HepG2 (cell line): ENCODE results near the gene C4BPA. TPM values are rescaled to one million over a fixed set of nuclear protein-coding genes. Genes with fewer than 3 reads are reported as not detected.
A peak's percentile ranks its signal among the peaks of the same experiment; 100 is the strongest.

Source experiments
- BATF2 ChIP-seq: sonication (generic); formaldehyde crosslinking; IDR thresholded peaks from 2 replicates; pipeline ENCODE4 v1.8.0; 2022; ENCODE audit warnings: mild to moderate bottlenecking, missing genetic modification reagents, moderate library complexity
- ELF1 ChIP-seq: sonication (generic); formaldehyde crosslinking; IDR thresholded peaks from 2 replicates; pipeline ENCODE4 v1.4.0; 2020; ENCODE audit warnings: missing genetic modification reagents
- ETV5 ChIP-seq: IDR thresholded peaks from 2 replicates; pipeline ENCODE4 v1.6.1; 2018; ENCODE audit warnings: missing biosample characterization, missing genetic modification reagents, inconsistent platforms, borderline replicate concordance
- FOXJ3 ChIP-seq: sonication (generic); formaldehyde crosslinking; IDR thresholded peaks from 2 replicates; pipeline ENCODE4 v1.4.0; 2020; ENCODE audit warnings: missing genetic modification reagents, mild to moderate bottlenecking, borderline replicate concordance
- FOXK1 ChIP-seq: sonication (generic); formaldehyde crosslinking; IDR thresholded peaks from 2 replicates; pipeline ENCODE4 v1.4.0; 2020; ENCODE audit warnings: low read depth, missing genetic modification reagents, borderline replicate concordance
- HOXA5 ChIP-seq: sonication (generic); formaldehyde crosslinking; IDR thresholded peaks from 2 replicates; pipeline ENCODE4 v1.4.0; 2020; ENCODE audit warnings: missing genetic modification reagents
- IKZF1 ChIP-seq: fragments of 450-650 bp; IDR thresholded peaks from 2 replicates; pipeline ENCODE4 v1.7.1; 2016
- KDM1A ChIP-seq: IDR thresholded peaks from 2 replicates; pipeline ENCODE4 v1.6.1; 2016; ENCODE audit warnings: missing compliant biosample characterization
- MED1 ChIP-seq: sonication (generic); formaldehyde crosslinking; IDR thresholded peaks from 2 replicates; pipeline ENCODE4 v1.4.0; 2020; ENCODE audit warnings: missing genetic modification reagents
- NCOA2 ChIP-seq: sonication (generic); formaldehyde crosslinking; IDR thresholded peaks from 2 replicates; pipeline ENCODE4 v1.8.0; 2022; ENCODE audit warnings: inconsistent platforms
- NFYC ChIP-seq: IDR thresholded peaks from 2 replicates; pipeline ENCODE4 v1.6.1; 2016; ENCODE audit warnings: missing genetic modification reagents, missing compliant biosample characterization
- NR2C2 ChIP-seq: sonication (generic); formaldehyde crosslinking; IDR thresholded peaks from 2 replicates; pipeline ENCODE4 v1.4.0; 2020; ENCODE audit warnings: missing genetic modification reagents, mild to moderate bottlenecking, moderate library complexity, borderline replicate concordance
- POGZ ChIP-seq: sonication (generic); formaldehyde crosslinking; IDR thresholded peaks from 2 replicates; pipeline ENCODE4 v1.4.0; 2020; ENCODE audit warnings: mild to moderate bottlenecking, missing genetic modification reagents
- SAP130 ChIP-seq: IDR thresholded peaks from 2 replicates; pipeline ENCODE4 v1.6.1; 2016; ENCODE audit warnings: low read depth
- TRIM24 ChIP-seq: sonication (generic); formaldehyde crosslinking; IDR thresholded peaks from 2 replicates; pipeline ENCODE4 v1.8.0; 2022; ENCODE audit warnings: mild to moderate bottlenecking, missing genetic modification reagents
- ZBTB7B ChIP-seq: sonication (generic); formaldehyde crosslinking; IDR thresholded peaks from 2 replicates; pipeline ENCODE4 v1.4.0; 2020; ENCODE audit warnings: missing genetic modification reagents
- ZFX ChIP-seq: sonication (generic); formaldehyde crosslinking; IDR thresholded peaks from 2 replicates; pipeline ENCODE4 v1.4.0; 2020; ENCODE audit warnings: mild to moderate bottlenecking, low read depth, missing genetic modification reagents, moderate library complexity
- ZNF101 ChIP-seq: sonication (generic); formaldehyde crosslinking; IDR thresholded peaks from 2 replicates; pipeline ENCODE4 v1.4.0; 2020; ENCODE audit warnings: mild to moderate bottlenecking, low read depth, missing genetic modification reagents, borderline replicate concordance
- ZNF232 ChIP-seq: sonication (generic); formaldehyde crosslinking; IDR thresholded peaks from 2 replicates; pipeline ENCODE4 v1.4.0; 2020; ENCODE audit warnings: missing genetic modification reagents, borderline replicate concordance
- ZNF275 ChIP-seq: sonication (generic); formaldehyde crosslinking; IDR thresholded peaks from 2 replicates; pipeline ENCODE4 v1.8.0; 2022; ENCODE audit warnings: missing genetic modification reagents, mild to moderate bottlenecking, inconsistent platforms, borderline replicate concordance
- ZNF335 ChIP-seq: sonication (generic); formaldehyde crosslinking; IDR thresholded peaks from 2 replicates; pipeline ENCODE4 v1.4.0; 2020; ENCODE audit warnings: missing genetic modification reagents
- ZNF446 ChIP-seq: sonication (generic); formaldehyde crosslinking; IDR thresholded peaks from 2 replicates; pipeline ENCODE4 v1.5.0; 2020; ENCODE audit warnings: mild to moderate bottlenecking, missing genetic modification reagents
- ZNF460 ChIP-seq: sonication (generic); formaldehyde crosslinking; IDR thresholded peaks from 2 replicates; pipeline ENCODE4 v1.5.1; 2020; ENCODE audit warnings: missing genetic modification reagents, mild to moderate bottlenecking, borderline replicate concordance
- ZNF512B ChIP-seq: sonication (generic); formaldehyde crosslinking; IDR thresholded peaks from 2 replicates; pipeline ENCODE4 v1.5.1; 2020; ENCODE audit warnings: missing genetic modification reagents, mild to moderate bottlenecking, borderline replicate concordance
- ZNF710 ChIP-seq: sonication (generic); formaldehyde crosslinking; IDR thresholded peaks from 2 replicates; pipeline ENCODE4 v1.5.0; 2020; ENCODE audit warnings: mild to moderate bottlenecking, missing genetic modification reagents, borderline replicate concordance
- polyA plus RNA-seq, 8 experiments: library from polyadenylated mRNA; depleted of rRNA in 3 of 8; stranded (reverse) in 7 of 8; unstranded in 1 of 8; fragments of >200 nt; fragmentation: Illumina TruSeq in 4 of 8; extraction: Trizol in 4 of 8; gene quantifications; 2 replicates each; pipeline versions ENCODE4 v1.2.1 to v1.2.3, GENCODE V29; 2011 to 2016; ENCODE audit warnings: low read depth in 4 of 8, missing spikeins in 1 of 8, mixed read lengths in 1 of 8; ENCODE audit not compliant: insufficient read depth in 1 of 8
- total RNA-seq, 5 experiments: library from RNA; depleted of rRNA; stranded (reverse); fragments of >200 nt; fragmentation: Illumina TruSeq; extraction: Trizol; gene quantifications; 2 replicates each; pipeline ENCODE4 v1.2.3, GENCODE V29; 2016; ENCODE audit warnings: low read depth in 1 of 5

Gene C4BPA
- total and polyA plus RNA-seq, 2 of the 13 experiments (the other 11 are each of a cell fraction or from before 2014, with no cell fraction given): 32.1 to 60.1 TPM

- no peak for TF ChIP-seq BATF2 (CRISPR knock-in tag)
- TF ChIP-seq ZBTB7B (CRISPR knock-in tag): 0 out of 2 replicates have a peak, but pooled peaks have one; percentile 23
- no peak for TF ChIP-seq ZNF275
- peak; percentile 77 for TF ChIP-seq NCOA2
- TF ChIP-seq MED1 (CRISPR knock-in tag): peak; percentile 73
- TF ChIP-seq IKZF1: no peak
- no peak for TF ChIP-seq ZNF232 (CRISPR knock-in tag)
- peak; percentile 76 for TF ChIP-seq SAP130 (CRISPR knock-in tag)
- TF ChIP-seq KDM1A (CRISPR knock-in tag): no peak
- TF ChIP-seq TRIM24 (CRISPR knock-in tag): no peak
- 0 out of 2 replicates have a peak, but pooled peaks have one; percentile 41 for TF ChIP-seq HOXA5 (CRISPR knock-in tag)
- TF ChIP-seq ZNF460: no peak
- TF ChIP-seq FOXK1: 0 out of 2 replicates have a peak, but pooled peaks have one; percentile 31
- no peak for TF ChIP-seq ZNF512B (CRISPR knock-in tag)
- peak; percentile 77; the same call in 1 of the 2 replicates for TF ChIP-seq FOXJ3 (CRISPR knock-in tag)
- TF ChIP-seq ZNF101 (CRISPR knock-in tag): no peak
- peak; percentile 28 for TF ChIP-seq NR2C2 (CRISPR knock-in tag)
- TF ChIP-seq ZFX (CRISPR knock-in tag): 0 out of 2 replicates have a peak, but pooled peaks have one; percentile 30
- peak; percentile 51; the same call in 1 of the 2 replicates for TF ChIP-seq ELF1 (CRISPR knock-in tag)
- peak; percentile 51; the same call in 1 of the 2 replicates for TF ChIP-seq NFYC (CRISPR knock-in tag)
- TF ChIP-seq ZNF710 (CRISPR knock-in tag): peak; percentile 44; the same call in 1 of the 2 replicates
- TF ChIP-seq ZNF335: no peak
- no peak for TF ChIP-seq ZNF446 (CRISPR knock-in tag)
- TF ChIP-seq POGZ: peak; percentile 93
- peak; percentile 51; the same call in 1 of the 2 replicates for TF ChIP-seq ETV5
Observed at GRCh38 chr1:207103892-207104373, at the start of gene C4BPA (continued).
